NCI-H146 (cell line): ENCODE results near the gene ATP13A3.
A peak's percentile ranks its signal among the peaks of the same experiment; 100 is the strongest.
"Not testable (repeated sequence)": the region's sequence is repeated elsewhere in the genome, so short reads cannot be mapped to it uniquely, and the experiment has no call there.

ENCODE experiments used
- DNase-seq: peaks from one replicate; lab custom pipeline; 2025; lab: John Stamatoyannopoulos, UW

ATP13A3 gene

DNA sequence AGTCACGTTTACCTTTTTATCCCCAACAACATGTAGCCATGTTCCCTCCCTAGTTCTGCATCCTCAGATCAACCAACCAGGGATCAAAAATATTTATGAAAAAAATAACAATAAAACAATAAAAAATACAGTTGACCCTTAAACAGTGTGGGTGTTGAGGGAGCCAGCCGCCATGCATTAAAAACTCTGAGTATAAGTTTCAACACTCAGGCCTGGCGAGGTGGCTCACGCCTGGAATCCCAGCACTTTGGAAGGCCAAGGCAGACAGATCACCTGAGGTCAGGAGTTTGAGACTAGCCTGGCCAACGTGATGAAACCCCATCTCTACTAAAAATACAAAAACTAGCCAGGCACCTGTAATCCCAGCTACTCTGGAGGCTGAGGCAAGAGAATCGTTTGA is 12.7 kb upstream of the ATP13A3 start:
- DNase-seq, result not testable (repeated sequence)

DNA sequence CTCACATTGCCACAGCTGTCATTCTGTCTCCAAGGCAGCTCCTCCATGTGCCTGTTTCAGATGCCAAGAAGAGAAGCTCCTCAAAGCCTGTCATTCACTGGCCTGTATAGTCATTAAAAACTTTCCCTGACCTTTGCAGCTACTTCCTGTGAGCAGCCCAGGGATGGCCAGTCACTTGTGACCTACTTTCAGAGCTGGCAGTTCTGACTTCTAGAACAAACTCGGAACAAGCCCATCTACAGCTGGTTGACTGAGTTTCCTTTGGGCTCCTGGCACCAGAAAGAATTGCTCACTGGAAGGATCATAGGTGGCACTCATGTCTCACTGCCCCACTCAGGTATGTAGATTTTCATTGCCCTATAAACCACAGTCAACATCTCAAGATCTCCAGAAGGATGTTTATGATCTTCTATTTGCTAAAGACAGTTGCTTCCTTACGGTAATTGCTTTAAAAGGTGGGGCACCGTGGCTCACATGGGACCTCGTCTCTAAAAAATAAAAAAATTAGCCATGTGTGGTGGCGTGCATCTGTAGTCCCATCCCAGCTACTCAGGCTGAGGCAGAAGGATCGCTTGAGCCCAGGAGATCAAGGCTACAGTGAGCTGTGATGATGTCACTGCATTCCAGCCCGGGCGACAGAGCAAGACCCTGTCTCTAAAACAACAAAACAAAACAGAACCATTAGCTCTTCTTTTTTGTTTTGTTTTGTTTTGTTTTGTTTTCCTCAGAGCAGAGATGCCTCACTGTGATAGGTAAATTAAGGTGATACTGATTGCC is 11.2 kb upstream of the ATP13A3 start:
- no peak for DNase-seq

DNA sequence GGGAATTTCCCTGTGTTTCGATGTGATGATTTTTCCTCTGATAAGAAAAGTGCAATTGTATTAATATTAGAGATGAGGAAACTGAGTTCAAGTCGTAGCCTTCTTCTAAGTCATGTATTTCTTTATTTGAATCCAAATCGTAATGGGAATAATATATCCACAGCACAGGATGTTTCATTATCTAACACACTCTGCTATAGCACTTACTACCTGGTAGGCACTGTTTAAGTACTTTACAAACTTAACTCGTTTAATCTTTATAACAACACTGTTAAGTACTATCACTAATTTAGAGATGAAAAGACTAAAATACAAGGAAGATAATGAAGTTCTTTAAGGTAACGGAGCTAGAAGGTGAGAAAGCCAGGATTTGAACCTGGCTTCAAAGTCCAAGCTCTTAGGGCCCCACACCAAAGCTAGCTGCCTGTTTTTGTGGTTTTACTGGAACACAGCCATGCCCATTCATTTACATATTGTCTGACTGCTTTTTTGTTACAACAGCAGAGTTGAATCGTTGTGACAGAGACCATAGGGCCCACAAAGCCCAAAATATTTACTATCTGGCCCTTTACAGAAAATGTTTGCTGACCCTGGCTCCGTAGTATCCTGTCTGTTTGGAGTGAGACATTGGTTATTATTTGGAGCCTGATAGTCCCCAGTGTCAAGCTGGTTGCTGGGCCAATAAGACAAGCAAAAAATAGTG is 9.6 kb upstream of the ATP13A3 start:
- no peak for DNase-seq

DNA sequence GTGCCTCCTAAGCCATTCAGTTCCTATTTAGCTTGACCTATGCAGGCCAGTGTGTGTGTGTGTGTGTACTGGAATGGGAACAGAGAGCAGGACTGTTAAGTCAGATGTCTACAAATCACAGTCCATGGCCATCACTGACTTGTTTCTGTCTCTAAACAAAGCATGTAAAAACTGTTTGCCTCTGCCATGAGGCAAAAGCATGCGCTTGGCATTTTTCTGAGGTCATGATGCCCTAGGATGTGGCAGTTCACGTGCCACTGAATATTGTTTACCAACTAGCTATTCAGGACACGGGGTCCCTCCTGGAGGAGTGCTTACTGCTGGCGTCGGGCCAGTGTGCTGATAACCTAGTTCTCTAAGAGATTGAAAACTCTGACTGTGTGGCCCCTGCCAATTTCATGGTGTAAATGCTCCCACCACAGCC is 8.2 kb upstream of the ATP13A3 start:
- no peak for DNase-seq

DNA sequence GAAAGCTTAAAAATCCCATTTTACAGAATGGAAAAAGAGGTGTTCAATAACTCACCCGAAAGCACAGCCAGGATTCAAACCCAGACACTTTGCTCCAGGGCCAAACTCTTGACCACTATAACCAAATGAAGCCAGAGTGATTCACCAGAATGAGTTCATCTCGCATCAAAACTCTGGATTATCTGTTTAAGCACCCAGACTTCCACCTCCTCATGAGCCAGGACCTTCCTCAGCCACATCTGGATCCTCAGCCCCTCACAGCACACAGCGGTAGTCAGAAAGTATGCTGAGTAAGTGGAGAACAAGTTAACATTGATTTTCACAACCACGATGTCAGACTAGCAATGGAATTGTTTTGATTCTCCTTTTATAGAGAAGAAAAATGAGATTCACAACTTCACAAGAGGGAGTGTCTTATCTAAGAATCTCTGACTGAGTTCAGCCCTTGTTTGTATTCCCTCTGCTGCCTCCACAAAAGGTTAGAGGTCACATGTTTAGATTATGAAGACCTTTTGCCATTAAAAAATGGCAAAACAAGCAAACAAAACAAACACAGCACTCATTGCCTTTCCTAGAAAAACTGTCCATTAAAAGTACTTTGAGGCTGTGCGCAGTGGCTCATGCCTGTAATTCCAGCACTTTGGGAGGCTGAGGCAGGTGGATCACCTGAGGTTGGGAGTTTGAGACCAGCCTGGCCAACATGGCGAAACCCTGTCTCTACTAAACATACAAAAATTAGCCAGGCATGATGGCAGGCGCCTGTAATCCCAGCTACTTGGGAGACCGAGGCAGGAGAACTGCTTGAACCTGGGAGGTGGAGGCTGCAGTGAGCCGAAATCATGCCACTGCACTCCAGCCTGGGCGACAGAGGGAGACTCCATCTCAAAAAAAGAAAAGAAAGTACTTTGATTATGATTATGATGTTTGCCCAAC is 7.5 kb upstream of the ATP13A3 start:
- not testable (repeated sequence) for DNase-seq

DNA sequence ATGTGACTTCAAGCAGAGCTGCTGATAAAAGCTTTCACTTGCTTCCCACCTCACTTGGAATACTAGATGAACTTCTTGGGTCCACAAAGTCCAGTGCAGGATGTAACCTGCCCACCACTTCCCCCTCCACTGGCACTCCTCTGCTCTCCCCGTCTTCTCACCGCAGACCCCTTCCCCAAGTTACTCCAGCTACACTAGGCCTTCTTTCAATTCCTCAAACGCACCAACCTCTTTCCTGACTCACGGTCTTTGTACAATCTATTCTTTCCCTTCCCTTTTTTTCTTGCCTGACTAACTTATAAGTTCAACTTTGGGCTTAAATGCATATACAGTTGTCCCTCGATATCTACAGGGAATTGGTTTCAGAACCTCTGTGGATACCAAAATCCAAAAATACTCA is 5.2 kb upstream of the ATP13A3 start:
- no peak for DNase-seq

DNA sequence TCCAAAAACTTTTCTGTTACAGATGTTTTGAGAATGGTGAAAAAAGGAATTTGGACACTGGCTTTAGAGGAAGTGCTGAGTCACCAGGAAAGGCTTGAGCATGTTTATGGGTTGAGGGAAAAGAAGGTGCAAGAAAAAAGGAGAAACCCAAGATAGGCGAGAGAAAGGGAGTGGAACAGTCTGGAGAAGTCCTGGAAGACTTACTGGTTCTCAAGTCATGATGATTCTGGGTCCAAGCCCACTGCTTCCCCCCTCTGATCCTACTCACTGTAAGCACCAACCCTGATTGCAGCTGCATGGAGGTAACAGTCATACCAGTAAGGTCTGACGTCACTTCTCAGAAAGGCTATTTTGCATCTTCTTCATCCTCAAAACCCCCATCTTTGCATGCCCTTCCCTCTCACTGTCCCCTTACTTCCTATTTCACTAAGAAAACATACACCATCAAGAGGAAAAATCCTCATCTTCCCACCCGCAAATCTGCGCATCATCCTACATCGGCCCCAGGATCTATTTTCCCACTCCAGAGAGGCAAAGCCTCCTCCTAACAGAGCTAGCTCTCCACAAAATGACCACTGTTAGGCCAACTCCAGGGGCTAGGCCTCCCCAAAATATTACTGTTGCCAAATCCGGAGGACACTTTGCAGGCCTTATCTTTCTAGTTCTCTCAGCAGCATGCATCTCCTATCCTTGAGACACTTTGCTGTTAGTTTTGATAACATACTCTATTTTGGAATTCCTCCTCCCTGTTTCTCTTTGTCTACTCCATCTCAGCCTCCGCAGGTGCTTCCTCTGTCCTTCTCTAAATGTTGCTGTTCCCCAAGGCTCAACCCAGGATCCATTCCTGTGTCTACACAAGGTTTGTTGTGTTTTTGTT is 3.2 kb upstream of the ATP13A3 start:
- no peak for DNase-seq

DNA sequence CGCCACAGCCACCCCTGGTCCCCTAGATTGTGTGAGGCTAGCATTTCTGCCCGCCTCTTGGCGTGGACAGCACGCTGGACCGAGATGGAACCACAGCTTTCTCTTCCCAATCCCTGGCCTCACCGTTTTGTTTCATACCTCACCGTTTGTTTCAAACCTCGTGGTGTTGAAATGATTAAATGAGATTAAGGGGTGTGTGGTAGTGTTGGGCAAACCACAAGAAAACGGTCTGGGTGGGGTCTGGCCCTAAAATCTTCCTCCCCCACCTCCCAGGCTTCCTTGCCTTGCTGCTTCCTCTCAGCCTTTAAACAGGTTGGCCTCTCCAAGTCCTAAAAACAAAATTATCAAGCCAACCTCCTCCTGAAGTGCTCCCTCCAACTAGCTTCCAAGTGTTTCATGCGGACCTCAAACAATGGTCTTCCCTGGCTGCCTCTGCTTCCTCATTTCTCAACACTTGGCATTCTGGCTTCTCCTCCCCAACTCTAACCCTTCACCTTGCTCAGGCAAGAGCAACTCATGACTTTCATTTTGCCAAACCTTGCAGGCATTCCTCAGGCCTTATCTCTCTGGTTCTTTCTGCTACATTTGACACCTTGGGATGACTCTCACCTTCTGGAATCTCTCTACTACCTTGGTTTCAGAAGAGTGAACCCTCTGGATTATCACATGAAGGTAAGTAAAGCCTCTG is 1.4 kb upstream of the ATP13A3 start:
- no peak for DNase-seq

DNA sequence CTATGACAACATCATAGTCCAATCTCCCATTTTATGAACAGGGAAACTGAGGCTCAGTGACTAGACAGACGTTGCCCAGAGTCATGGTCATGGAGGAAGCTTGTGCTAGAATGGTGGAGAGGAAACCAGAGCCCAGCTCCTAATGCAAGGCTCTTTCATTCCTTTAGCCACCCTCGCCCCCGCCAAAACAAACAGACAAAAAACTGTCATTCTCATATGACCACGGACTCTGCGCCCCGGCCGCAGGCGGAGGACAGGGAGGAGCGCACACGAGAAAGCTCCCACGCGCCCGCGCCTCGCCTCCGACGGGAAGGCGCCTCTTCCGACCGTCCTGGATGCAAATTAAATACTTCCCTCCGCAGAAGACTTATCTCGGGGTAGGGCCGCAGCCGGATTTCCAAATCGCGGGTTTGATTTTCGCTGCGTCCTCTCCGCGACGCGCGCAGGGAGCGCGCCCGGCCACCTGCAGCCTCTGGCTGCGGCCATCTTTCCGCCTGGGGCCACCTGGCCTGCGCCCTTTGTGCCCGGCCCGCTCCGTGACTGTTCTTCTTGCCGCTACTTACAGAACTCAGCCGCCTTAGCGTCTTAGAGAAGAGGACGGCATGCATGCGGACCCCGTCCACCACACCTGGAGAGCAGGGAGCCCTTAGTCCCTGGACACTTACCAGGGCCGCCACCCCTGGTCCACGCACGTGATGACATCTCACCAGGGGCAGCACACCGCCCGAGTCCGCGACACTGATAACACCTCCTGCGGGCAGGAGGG is 670 bp upstream of the ATP13A3 start:
- DNase-seq, result no peak

DNA sequence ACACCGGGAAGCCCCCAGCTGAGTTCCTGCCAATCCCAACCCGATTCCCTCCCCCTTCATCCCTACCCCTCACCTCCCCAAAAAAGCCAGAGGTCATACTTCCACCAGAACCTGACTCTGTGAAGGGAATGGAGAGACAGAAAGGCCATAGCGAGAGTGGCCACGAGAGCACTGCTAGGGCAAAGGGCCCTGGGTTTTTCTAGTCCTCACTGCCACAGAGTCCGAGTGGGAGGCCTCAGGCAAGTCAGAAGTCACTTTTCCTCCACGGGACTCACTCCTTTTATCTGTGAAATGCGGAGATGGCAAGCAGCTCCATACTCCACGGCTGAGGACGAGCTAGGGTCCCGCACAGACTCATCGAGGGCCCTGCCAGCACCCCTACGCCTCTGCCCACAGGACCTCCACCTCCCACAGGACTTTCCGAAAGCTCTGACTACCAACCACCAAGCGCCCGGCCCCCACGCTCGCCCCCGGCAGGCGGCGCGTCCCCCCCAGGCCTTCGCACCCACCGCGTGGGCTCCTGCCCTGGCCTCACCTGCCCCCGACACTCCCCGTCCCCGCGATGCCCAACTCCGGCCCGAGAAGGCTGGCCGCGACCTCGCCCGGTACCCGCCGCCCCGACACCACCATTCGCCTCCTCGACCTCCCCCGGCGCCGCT is 792 bp downstream of the ATP13A3 start:
- peak; percentile 73 for DNase-seq

DNA sequence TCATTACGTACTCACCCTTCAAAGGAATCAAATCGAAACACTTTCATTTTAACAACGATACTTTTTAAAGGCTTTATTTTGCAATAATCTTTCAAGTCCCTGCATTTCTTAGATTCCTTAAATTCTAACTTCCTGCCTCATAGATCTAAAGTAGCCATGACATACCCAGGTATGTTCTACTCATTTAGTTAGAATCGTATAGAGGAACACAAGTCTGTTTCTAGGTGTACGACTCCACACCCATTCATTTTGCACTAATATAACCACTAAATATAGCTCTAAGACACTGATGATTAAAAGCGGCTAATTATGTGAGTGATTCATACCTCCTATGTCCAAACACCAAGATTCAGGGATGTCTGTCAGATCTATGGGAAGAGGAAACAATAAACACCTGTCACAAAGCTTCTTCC is 1.3 kb downstream of the ATP13A3 start:
- no peak for DNase-seq

DNA sequence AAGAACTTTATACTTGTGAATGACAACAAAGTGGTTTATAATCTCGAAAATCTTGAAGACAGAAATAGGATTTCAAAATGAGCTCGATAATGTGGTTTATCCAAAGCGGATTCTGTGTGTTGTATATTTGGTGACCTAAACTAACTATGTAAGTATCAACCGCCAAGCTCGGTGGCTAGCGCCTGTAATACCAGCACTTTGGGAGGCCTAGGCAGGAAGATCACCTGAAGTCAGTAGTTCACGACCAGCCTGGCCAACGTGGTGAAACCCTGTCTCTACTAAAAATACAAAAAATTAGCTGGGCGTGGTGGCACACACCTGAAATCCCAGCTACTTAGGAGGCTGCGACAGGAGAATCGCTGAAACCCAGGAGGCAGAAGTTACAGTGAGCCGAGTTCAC is 2.2 kb downstream of the ATP13A3 start:
- DNase-seq, result no peak

DNA sequence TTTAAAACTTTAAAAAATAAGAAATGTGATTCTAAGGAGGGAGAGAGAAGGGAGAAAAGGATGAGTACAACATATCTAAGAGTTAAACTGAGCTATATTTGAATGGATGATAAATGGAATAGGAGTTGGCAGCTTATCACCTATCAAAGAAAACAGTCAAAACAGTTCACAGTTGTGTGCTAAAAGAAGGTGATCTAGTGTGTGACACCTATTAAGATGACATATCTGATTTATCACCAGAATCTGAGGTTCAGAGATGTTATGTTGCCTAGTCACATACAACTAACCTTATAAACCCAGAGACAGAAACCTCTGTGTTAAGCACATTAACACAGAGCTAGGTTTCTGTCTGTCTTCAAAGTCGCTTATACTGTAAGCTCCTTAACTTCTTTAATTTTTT is 3.0 kb downstream of the ATP13A3 start:
- DNase-seq, result no peak

DNA sequence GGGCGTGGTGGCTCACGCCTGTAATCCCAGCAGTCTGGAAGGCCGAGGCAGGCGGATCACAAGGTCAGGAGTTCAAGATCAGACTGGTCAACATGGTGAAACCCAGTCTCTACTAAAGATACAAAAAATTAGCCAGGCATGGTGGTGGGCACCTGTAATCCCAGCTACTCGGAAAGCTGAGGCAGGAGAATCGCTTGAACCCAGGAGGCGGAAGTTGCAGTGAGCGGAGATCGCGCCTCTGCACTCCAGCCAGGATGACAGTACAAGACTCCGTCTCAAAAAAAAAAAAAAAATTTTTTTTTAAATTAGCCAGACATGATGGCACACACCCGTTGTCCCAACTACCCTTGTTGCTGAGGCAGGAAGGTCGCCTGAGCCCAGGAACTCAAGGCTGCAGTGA is 4.0 kb downstream of the ATP13A3 start:
- DNase-seq, result not testable (repeated sequence)

DNA sequence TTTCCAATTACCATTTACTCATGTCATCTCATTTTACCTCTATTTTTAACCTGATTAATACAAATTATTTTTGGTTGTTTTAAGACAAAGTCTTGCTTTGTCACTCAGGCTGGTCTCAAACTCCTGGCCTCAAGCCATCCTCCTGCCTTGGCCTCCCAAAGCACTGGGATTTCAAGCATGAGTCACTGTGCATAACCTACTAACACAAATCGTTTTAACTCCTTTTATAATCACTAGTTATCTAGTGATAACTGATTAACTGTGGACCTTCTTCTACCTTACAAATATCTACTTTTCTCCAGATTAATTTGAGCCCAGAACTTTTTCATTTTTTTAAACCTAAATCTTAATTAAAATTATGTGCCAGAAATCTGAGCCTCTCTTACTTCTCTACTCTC is 4.6 kb downstream of the ATP13A3 start:
- no peak for DNase-seq

DNA sequence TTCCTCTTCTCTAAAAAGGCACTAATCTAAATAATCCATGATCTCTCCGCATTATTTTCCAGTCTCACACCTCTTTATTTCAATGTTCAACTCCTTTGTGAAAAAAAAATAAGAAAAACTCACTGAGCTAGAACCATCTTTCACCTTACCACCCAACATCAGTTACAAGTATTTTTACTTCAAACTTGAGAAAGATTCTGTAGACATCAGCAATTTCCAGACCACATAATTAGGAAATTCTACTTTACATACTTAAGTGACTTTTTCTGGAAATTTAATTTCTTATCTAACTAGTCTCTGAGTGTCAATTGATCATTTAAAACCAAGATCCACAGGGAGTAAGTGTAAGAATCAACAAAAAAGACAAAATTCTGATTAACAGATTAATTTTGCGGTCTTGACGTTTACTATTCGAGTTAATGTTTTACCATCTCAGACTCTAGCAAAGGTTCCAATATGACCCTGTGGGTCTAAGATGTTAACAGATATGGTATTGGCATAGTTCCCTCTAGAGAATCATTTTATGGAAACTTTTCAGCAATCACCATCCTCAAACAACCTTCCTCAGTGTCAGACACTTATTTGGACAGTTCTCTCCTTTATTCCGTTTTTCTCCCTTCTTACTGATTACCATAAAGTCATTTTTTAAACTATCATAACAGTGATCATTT is 5.1 kb downstream of the ATP13A3 start:
- no peak for DNase-seq

DNA sequence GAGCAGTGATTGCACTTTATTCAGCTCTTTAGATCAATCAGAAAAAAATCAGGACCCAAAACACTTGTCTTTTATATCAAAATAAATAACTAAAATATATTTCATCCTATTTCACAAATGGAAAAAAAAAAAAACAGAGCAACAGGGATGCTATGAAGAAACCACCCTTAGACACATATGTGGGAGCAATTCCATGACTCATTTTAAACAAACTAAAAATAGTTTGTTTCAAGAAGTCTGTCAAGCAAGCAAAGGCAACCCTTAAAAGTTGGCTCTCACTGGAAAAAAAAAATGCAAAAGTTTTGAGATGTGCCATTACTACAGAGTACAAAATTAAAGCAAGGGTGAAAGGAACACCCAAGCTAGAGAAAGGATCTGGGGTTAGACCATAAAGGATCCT is 5.7 kb downstream of the ATP13A3 start:
- no peak for DNase-seq

DNA sequence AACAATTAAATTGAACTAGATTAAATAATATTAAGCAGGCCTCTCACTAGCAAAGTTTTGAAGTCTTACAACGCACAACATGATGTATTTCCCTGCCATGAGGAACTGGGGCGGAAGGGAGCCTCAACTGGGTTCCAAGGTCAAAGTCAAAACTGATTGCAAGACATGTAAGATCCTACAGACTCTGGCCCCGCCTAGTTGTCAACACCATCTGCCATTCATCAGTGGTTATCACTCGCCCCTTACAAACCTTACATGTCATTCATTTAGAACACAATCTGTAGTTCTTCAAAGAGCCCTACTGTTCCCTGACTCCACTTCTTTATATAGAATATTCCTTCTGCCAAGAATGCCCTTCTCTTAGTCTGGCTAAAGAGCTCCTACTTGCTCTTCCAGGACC is 10.0 kb downstream of the ATP13A3 start:
- DNase-seq, result no peak

DNA sequence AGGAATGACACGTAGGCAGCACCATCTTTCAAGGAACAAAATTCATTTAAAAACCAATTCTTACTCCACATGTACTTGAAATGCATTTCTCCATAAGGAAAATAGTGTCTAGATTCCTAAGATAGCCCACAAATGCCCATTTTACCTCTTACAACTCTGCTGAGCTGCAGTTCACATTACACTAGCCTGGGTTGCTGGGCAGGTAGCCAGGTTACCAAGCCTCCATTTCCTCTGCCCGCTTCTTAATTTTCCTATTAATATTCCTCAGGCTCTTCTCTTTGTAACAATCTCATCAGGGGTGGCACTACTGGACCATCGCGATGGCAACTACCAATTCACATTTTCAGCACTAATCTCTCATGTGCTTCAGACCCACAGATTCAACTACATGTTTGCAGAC is 10.8 kb downstream of the ATP13A3 start:
- DNase-seq, result no peak
